ENCODE data around the gene HOMEZ. TPM values are rescaled to one million over a fixed set of nuclear protein-coding genes. Genes with fewer than 3 reads are reported as not detected.
A peak's percentile ranks its signal among the peaks of the same experiment; 100 is the strongest.
"Not testable (repeated sequence)": the region's sequence is repeated elsewhere in the genome, so short reads cannot be mapped to it uniquely, and the experiment has no call there.

Gene HOMEZ, protein sequence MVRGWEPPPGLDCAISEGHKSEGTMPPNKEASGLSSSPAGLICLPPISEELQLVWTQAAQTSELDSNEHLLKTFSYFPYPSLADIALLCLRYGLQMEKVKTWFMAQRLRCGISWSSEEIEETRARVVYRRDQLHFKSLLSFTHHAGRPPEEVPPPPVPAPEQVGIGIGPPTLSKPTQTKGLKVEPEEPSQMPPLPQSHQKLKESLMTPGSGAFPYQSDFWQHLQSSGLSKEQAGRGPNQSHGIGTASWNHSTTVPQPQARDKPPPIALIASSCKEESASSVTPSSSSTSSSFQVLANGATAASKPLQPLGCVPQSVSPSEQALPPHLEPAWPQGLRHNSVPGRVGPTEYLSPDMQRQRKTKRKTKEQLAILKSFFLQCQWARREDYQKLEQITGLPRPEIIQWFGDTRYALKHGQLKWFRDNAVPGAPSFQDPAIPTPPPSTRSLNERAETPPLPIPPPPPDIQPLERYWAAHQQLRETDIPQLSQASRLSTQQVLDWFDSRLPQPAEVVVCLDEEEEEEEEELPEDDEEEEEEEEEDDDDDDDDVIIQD
- 10 to 100 TPM in 1 of 2 donors, 1 to 10 TPM in 1; 8.5 to 10.1 TPM for total RNA-seq

DNA sequence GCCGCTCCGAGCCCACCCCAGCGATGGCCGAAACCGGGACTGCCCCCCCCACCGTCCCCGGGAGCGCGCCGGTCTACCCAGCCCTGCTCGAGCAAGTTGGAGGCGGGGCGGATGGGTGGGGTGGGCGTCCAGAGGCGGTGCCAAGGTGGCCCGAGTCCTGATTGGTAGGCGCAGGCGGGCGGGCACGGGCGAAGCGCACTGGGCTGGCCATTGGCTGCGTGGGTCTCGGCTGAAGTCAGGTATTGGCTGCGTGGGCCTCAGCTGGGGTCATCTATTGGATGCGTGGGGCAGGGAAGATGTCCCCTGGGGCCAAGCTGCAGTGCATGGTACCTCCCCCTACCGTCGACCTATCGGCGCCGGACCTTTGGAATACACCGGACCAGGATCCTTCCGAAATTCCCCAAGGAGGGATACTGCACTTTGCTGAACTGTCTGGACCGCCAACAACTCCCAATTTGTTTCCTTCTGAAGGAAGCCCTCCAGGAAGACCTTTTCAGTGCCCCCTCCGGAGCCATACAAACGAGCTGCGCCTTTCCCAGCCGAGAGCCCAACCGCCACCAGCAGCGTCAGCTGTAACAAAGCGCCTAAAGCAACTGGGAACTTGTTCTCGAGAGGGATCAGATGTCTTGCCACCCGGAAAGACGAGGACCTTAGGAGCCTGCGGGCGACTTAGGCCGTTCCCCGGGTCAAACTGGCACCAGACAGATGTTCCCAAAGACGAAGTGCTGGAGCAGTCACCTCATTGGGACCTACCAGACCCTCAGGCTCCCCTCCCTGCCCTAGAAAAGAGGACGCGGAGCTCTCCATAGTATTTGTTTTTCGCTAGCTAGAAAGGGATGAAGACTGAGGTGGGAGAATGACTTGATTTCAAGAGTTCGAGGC, at the start of gene HOMEZ:
HOMEZ (minus strand) TSS at position 113 of the 882 bp plus-strand sequence. CDS start 180 bp downstream, outside the sequence.
- peaks cover 0 to 28% of the 10 kb centered on the region in 2 donors for H3K4me1 ChIP-seq
- DNase-seq (ENCODE audit: low spot score) = peak; percentile 100
- TF ChIP-seq, protein P1, sequence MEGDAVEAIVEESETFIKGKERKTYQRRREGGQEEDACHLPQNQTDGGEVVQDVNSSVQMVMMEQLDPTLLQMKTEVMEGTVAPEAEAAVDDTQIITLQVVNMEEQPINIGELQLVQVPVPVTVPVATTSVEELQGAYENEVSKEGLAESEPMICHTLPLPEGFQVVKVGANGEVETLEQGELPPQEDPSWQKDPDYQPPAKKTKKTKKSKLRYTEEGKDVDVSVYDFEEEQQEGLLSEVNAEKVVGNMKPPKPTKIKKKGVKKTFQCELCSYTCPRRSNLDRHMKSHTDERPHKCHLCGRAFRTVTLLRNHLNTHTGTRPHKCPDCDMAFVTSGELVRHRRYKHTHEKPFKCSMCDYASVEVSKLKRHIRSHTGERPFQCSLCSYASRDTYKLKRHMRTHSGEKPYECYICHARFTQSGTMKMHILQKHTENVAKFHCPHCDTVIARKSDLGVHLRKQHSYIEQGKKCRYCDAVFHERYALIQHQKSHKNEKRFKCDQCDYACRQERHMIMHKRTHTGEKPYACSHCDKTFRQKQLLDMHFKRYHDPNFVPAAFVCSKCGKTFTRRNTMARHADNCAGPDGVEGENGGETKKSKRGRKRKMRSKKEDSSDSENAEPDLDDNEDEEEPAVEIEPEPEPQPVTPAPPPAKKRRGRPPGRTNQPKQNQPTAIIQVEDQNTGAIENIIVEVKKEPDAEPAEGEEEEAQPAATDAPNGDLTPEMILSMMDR (IDR thresholded peaks at IDR 0.05) = no peak
- H3K36me3 ChIP-seq = no peaks in the 10 kb centered on the region
- peak within 1 kb of the TSS; percentile 85 to 98 for H3K4me3 ChIP-seq
- no peaks in the 10 kb centered on the region for H3K9me3 ChIP-seq
- H3K27me3 ChIP-seq = no peaks in the 10 kb centered on the region
- H3K27ac ChIP-seq = peak within 1 kb of the TSS; percentile 96 to 99

DNA sequence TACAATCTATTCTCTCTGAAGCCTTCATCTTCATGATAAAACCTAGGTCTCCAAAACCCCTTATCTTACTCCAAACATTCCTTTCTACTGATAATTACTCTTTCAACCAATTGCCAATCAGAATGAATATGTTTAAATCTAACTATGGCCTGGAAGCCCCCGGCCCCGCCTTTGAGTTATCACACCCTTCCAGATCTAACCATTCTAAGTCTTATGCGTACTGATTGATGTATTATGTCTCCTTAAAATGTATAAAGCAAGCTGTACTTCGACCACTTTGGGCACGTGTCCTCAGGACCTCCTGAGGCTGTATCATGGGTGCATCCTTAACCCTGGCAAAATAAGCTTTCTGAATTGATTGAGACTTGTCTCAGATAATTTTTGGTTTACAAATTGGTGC, 49.7 kb upstream of the HOMEZ start:
- TF ChIP-seq, protein P1 (IDR thresholded peaks at IDR 0.05) = no peak
- H3K4me3 ChIP-seq = no peak overlapping the region

DNA sequence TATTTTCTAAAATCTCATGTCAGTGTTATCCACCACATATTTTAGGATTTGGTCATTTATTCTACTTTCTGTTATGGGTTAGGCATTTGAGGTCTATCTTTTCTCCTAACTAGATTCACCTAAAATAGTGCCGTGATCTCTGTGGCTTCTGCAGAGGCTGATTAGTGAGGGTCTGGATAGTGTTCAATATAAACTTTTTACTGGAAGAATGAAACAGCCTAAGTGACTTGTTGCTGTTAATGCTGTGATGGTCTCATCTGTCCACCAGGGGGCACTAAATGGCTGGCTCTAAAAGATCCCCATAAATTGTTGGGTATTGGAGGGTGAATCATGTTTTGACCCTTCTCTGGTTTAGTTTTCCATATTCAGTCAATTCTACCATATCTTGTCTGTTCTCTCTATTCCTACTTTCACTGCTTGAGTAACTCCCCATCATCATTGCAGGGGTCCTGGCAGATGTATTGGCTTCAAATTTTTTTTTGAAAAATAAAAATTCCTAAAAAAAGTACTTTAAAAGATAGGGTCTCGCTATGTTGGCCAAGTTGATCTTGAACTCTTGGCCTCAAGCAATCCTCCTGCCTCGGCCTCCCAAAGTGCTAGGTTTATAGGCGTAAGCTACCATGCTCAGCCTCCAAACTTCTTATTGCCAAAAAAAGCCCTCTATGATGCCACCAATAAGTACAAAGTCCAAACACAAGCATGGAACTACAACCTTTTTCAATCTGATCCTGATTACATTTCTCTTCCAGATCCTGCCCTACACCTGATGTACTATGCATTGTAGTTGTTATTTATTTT, 42.2 kb upstream of the HOMEZ start:
- DNase-seq (ENCODE audit: low spot score) = peak; percentile 82
- Histone ChIP-seq H3K36me3 (peaks cover 28% of the 10 kb centered on the region), H3K9me3 (no peaks in the 10 kb centered on the region), H3K27me3 (no peaks in the 10 kb centered on the region), H3K4me1 (peaks cover 0 to 14% of the 10 kb centered on the region in 2 donors), H3K27ac (no peak overlapping the region), H3K4me3 (no peak overlapping the region)
- TF ChIP-seq, protein P1 (IDR thresholded peaks at IDR 0.05) = peak; percentile 65 to 91

More for the DNA sequence above, 49.7 kb upstream of the HOMEZ start:
- no peak overlapping the region for H3K27ac ChIP-seq
- H3K36me3 ChIP-seq = no peaks in the 10 kb centered on the region
- H3K27me3 ChIP-seq = no peaks in the 10 kb centered on the region
- no peaks in the 10 kb centered on the region for H3K9me3 ChIP-seq
- peak; percentile 28 for DNase-seq (ENCODE audit: low spot score)
- H3K4me1 ChIP-seq = no peaks in the 10 kb centered on the region

DNA sequence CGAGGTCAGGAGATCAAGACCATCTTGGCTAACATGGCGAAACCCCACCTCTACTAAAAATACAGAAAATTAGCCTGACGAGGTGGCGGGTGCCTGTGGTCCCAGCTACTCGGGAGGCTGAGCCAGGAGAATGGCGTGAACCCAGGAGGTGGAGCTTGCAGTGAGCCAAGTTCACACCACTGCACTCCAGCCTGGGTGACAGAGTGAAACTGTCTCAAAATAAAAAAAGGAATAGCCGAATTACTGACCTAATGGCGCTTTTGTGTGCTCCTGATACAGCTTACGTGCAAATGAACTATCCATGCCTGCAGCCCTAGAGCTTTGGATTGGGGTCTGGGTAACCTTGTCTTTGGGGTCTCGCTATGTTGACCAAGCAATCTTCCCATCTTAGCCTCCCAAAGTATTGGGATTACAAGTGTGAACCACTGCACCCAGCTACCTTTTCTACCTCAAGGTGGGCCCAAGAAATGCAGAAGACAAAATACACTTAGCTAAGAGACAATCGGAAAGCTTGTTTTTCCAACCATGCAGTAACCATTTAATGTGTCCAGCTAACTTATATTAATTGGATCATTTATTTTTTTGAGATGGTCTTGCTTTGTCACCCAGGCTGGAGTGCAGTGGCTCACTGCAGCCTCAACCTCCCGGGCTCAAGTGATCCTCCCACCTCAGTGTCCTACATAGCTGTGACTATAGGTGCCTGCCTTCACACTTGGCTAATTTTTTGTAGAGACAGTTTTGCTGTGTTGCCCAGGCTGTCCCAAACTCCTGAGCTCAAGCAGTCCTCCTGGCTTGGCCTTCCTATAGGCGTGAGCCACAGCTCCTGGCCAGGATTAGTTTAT, 40.8 kb upstream of the HOMEZ start:
- Histone ChIP-seq H3K4me3 (no peak overlapping the region), H3K9me3 (no peaks in the 10 kb centered on the region), H3K4me1 (peaks cover 0 to 24% of the 10 kb centered on the region in 2 donors), H3K27ac (no peak overlapping the region), H3K36me3 (peaks cover 34% of the 10 kb centered on the region), H3K27me3 (no peaks in the 10 kb centered on the region)
- peak; percentile 50 for DNase-seq (ENCODE audit: low spot score)
- TF ChIP-seq, protein P1 (IDR thresholded peaks at IDR 0.05) = no peak

DNA sequence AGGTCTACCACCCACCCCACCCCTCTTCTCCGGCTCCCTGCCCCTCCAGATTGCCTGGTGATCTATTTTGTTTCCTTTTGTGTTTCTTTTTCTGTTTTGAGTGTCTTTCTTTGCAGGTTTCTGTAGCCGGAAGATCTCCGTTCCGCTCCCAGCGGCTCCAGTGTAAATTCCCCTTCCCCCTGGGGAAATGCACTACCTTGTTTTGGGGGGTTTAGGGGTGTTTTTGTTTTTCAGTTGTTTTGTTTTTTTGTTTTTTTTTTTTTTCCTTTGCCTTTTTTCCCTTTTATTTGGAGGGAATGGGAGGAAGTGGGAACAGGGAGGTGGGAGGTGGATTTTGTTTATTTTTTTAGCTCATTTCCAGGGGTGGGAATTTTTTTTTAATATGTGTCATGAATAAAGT, 39.8 kb upstream of the HOMEZ start:
- peaks cover 0 to 24% of the 10 kb centered on the region in 2 donors for H3K4me1 ChIP-seq
- H3K9me3 ChIP-seq, H3K27ac ChIP-seq, H3K4me3 ChIP-seq, H3K27me3 ChIP-seq: not testable (repeated sequence)
- DNase-seq (ENCODE audit: low spot score) = peak; percentile 42
- peaks cover 34% of the 10 kb centered on the region for H3K36me3 ChIP-seq
